Parathyroid adenoma (tissue), 2 donors: ENCODE data around the gene IRF1.

Experiments used
- H2AFZ ChIP-seq: fragments of 300-600 bp; sonication (generic); one replicate; pipeline ENCODE4 v1.7.0; 2017; ENCODE audit warnings: antibody characterized with exemption, mild to moderate bottlenecking
- H3K27ac ChIP-seq: fragments of 300-600 bp; sonication (generic); one replicate; pipeline ENCODE4 v1.7.0; 2017
- H3K27me3 ChIP-seq: fragments of 300-600 bp; sonication (generic); one replicate; pipeline ENCODE4 v1.7.0; 2017; ENCODE audit warnings: low read length; ENCODE audit not compliant: control insufficient read depth, insufficient read depth
- H3K36me3 ChIP-seq: fragments of 300-600 bp; sonication (generic); one replicate; pipeline ENCODE4 v1.7.0; 2017; ENCODE audit warnings: low read length; ENCODE audit not compliant: control insufficient read depth, insufficient read depth
- H3K4me1 ChIP-seq: fragments of 300-600 bp; sonication (generic); one replicate; pipeline ENCODE4 v1.7.0; 2017; ENCODE audit warnings: control low read depth
- H3K4me2 ChIP-seq: fragments of 300-600 bp; sonication (generic); one replicate; pipeline ENCODE4 v1.7.0; 2017; ENCODE audit warnings: low read length
- H3K4me3 ChIP-seq: fragments of 300-600 bp; sonication (generic); one replicate; pipeline ENCODE4 v1.7.0; 2017; ENCODE audit warnings: low read depth, low read length
- H3K79me2 ChIP-seq: fragments of 300-600 bp; sonication (generic); one replicate; pipeline ENCODE4 v1.7.0; 2017; ENCODE audit warnings: control low read depth
- H3K9ac ChIP-seq: fragments of 300-600 bp; sonication (generic); one replicate; pipeline ENCODE4 v1.7.0; 2017; ENCODE audit warnings: mild to moderate bottlenecking
- H3K9me3 ChIP-seq: fragments of 300-600 bp; sonication (generic); one replicate; pipeline ENCODE4 v1.7.0; 2017; ENCODE audit warnings: low read length; ENCODE audit not compliant: control insufficient read depth
- CTCF ChIP-seq: fragments of 300-600 bp; sonication (generic); IDR thresholded peaks from one replicate; pipeline ENCODE4 v1.7.0; 2017; ENCODE audit warnings: antibody characterized with exemption, mild to moderate bottlenecking
- donor health status: primary hyperparathyroidism.

Gene IRF1

GRCh38 chr5:132462856-132463745, 27.5 kb downstream of the IRF1 start:
- Histone ChIP-seq H3K4me3 (no peak overlapping the region), H3K27ac (no peak overlapping the region), H3K4me1 (no peaks in the 10 kb centered on the region), H3K36me3 (no peaks in the 10 kb centered on the region), H3K79me2 (peaks cover 21% of the 10 kb centered on the region), H3K9me3 (no peaks in the 10 kb centered on the region), H3K4me2 (no peak overlapping the region), H3K9ac (no peak overlapping the region), H3K27me3 (no peaks in the 10 kb centered on the region), H2AFZ (no peak overlapping the region)
- no peak for TF ChIP-seq CTCF

GRCh38 chr5:132462333-132462732, 28.2 kb downstream of the IRF1 start:
- no peaks in the 10 kb centered on the region for H3K36me3 ChIP-seq
- no peak overlapping the region for H2AFZ ChIP-seq
- H3K4me3 ChIP-seq = no peak overlapping the region
- H3K9ac ChIP-seq = no peak overlapping the region
- H3K9me3 ChIP-seq = no peaks in the 10 kb centered on the region
- H3K27ac ChIP-seq = no peak overlapping the region
- no peaks in the 10 kb centered on the region for H3K27me3 ChIP-seq
- H3K4me1 ChIP-seq = no peaks in the 10 kb centered on the region
- H3K79me2 ChIP-seq = peaks cover 21% of the 10 kb centered on the region
- no peak for TF ChIP-seq CTCF
- H3K4me2 ChIP-seq = no peak overlapping the region

- no peak overlapping the region for H2AFZ ChIP-seq
- H3K9me3 ChIP-seq = no peaks in the 10 kb centered on the region
- H3K36me3 ChIP-seq = no peaks in the 10 kb centered on the region
- no peaks in the 10 kb centered on the region for H3K27me3 ChIP-seq
- no peaks in the 10 kb centered on the region for H3K4me1 ChIP-seq
- no peak overlapping the region for H3K27ac ChIP-seq
- H3K4me2 ChIP-seq = no peak overlapping the region
- TF ChIP-seq CTCF = no peak
- H3K4me3 ChIP-seq = no peak overlapping the region
- H3K79me2 ChIP-seq = peaks cover 21% of the 10 kb centered on the region
- no peak overlapping the region for H3K9ac ChIP-seq
Measured at GRCh38 chr5:132461569-132462070, 29.0 kb downstream of the IRF1 start.

- Histone ChIP-seq H3K9ac (no peak overlapping the region), H2AFZ (no peak overlapping the region), H3K4me1 (no peaks in the 10 kb centered on the region), H3K27ac (no peak overlapping the region), H3K4me3 (no peak overlapping the region), H3K4me2 (no peak overlapping the region), H3K9me3 (no peaks in the 10 kb centered on the region), H3K36me3 (no peaks in the 10 kb centered on the region), H3K27me3 (no peaks in the 10 kb centered on the region), H3K79me2 (peaks cover 21% of the 10 kb centered on the region)
- no peak for TF ChIP-seq CTCF
Measured at GRCh38 chr5:132460846-132461568, 29.6 kb downstream of the IRF1 start.
